Endometrium (tissue), 2 donors: Measurements from ENCODE around the gene UCK2.

Experiments used
- FAIRE-seq: peaks from 2 replicates; lab custom pipeline; 2012; peaks lifted over from hg19 to GRCh38; lab: Jason Lieb, UNC
- donor health status: control.
- donor health status: control.

UCK2 gene

DNA sequence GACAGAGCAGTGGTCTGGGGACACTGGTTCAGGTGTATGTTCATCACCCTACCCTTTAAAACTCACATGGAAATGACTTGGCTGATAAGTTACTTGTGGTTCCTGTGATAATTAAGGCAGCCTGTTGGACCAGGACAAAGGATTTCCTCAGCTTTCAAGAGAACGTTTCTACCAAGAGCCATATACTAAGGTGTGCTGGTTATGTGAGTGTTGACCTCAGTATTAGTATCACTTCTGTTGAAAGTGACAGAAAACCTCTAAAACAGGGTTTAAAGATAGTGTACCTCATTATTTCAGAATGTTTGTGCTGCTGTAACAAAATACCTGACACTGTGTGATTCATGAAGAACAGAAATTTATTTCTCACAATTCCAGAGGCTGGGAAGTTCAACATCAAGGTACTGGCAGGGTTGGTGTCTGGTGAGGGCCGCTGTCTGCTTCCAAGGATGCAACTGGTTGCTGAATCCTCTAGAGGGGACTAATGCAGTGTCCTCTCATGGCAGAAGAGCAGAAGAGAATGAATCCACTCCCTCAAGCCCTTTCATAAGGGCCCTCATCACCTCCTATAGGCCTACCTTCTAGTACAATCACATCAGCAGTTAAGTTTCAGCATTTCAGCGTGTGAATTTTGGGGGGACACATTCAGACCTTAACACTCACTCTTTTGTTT lies 54.9 kb downstream of the UCK2 start:
- FAIRE-seq: no peak

DNA sequence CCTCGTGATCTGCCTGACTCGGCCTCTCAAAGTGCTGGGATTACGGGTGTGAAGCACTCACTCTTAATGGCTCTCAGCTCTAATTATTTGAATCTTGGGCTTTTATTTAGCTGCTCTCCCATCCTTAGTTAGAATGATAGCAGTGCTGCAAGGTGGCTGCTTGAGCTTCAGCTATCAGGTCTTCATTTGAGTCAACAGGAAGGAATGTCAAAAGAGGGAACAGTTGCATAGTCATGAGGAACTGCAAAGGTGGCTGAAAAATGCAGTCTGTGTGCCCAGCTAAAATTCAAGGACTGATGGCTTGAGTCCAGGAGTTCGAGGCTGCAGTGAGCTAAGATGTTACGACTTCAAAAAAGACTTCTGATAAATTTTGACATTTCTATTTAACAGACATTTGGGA lies 55.6 kb downstream of the UCK2 start:
- no peak for FAIRE-seq

DNA sequence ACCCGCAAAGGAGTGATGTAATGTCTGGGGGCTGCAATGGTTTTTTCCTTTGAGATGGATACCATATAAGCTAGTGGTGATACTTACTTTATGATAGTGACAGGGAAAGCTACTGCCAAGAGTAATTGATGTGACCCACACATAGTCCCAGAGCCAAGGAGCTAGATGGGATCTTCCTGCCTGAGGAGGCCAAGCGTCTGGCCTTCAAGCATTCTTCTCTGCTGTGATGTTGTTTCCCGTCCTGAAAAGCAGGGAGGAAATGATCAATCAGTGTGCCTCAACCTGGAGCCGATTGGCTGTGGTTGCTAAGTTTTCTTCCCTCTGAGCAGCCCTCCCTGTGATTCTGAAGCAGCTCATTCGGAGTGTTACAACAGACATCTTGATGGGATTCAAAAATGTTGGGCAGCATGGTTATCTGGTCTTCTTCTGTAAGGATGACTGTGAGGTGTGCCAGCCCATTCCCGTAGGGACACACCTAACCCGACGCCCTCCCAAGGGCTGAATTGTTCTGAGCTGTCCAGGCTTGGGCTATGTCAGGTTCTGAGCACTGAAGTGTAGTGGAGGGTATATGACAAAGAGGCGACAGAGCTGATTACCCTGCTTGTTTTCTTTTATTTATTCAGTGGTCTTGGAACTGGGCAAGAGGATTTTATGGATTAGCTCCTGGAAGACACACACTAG lies 56.7 kb downstream of the UCK2 start:
- FAIRE-seq: no peak

DNA sequence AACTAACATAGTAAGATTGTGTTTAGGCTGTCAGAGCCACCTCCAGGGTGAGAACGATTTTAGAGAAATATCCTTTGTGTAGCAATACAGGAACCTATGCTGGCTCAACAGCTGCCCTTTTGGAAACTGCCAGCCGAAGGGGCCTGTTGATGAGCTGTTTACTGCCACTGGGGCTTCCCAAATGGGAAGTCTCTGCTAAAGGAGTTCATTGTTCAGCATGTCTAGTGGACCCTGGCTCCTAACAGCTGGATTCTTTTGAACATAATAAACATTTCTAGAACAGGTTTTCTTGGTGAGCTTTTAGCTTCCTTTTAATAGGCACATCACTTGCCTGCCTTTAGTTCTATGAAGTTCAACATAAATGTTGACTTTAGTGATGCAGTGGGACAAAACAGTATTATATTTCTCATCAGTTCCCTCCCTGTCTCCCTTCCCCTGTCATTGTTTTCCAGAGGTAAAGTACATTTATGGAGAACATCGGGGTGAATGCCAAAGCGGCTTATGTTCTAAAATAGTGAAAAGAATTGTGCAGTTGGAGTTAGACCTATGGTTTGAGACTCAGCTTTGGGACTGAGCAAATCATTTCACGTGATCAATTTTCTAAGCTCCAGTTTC lies 57.4 kb downstream of the UCK2 start:
- no peak for FAIRE-seq

DNA sequence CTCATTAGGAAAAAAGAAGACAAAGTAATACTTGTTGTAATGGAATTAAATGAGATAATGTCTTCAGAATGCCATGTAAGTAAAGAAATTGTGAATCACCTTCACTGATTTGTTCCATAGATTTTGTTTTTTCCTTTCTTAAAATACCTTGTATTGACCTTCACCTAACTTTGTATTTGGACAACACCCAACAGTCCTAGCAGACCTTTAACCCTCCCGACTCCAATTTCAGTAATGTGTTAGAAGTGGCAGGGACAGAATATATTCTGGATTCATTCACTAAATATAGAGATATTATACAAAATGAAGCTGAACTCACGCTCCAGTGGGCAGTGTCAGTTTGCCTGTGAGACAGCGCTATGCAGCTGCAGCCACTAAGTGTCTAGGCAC lies 57.9 kb downstream of the UCK2 start:
- no peak for FAIRE-seq

DNA sequence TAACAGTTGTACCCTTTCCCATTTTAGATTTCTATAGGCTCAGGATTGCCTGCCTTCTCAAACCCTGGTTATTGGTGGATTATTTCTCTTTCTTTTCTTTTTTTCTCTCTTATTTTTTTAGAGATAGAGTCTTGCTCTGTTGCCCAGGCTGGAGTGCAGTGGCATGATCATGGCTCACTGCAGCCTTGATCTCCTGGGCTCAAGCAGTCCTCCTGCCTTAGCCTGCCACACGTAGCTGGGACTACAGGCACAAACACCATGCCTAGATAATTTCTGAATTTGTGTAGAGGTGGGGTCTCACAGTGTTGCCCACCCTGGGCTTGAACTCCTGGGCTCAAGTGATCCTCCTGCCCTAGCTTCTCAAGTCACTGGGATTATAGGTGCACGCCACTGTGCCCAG lies 58.8 kb downstream of the UCK2 start:
- no peak for FAIRE-seq

GRCh38 chr1:165886983-165887382 lies 59.6 kb downstream of the UCK2 start:
- no peak for FAIRE-seq

GRCh38 chr1:165887877-165888551 lies 60.6 kb downstream of the UCK2 start:
- no peak for FAIRE-seq

- FAIRE-seq: no peak
Measured at GRCh38 chr1:165888552-165888920, 61.1 kb downstream of the UCK2 start.

DNA sequence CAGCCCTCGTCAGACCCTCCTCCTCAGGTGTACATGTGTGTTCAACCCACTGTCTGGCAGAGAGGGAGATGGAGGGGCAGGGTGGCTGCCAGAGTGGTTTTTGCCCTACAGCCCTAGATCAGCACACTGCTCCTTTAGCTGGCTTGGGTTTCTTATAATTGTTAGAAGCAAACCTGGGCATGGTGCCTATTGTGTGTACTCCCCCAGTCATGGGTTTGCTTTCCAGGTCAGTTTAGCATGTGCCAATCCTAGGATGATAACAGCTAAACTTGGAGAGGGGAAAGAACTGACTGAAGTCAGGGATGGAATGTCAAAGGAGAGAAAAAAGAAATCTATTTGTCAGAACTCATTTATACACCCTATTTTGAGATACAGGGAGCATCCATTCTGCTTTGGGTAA lies 63.3 kb downstream of the UCK2 start:
- FAIRE-seq: no peak

DNA sequence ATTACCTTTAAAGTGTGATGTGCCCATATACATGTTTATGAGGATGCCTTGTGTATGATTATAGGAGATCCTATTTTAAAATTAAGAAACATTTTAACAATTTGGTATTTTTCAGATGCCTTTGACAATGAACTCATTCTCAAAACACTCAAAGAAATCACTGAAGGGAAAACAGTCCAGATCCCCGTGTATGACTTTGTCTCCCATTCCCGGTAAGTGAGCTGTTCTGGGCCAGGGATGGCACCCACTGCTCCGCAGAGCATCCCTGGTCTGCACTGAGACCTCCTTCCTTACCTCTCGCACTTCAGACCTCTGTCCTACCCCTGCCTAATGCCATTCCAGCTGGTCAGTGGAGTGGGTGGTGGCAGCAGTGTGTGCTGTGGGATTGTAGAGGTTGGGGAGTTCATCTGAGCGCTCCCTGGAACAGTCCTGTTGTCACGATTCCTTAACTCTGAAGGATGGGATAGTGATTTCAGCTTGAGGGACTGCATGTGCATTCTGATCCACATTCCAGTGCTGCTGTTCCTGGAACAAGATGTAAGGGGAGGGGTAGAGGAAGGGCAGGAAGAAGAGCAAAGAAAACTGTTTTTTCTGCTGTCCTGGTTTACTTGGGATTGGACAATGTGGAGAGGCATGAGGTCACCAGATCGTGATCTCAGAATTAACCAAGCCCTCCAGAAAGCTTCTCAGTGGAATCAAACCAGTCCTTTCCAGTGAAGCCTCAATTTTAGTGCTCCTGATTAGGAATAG lies 63.9 kb downstream of the UCK2 start:
- no peak for FAIRE-seq

DNA sequence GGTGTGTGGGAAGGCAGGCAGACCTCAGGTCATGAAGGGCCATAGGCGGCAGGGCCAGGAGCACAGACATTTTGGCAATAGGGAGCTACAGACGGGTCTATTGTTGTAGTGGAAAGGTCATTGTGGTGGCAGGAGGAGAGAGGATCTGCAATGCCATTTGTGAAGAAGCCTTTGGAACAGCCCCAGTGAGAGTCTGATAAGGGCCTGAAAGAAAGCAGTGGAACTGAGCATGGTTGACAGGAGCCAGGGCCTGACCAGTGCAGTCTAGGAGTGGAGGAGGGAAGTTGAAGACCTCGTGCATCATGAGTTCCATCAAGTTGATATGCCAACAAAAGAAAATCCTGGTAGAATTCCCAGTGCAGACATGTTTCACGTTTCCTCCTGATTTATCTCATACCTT lies 65.5 kb downstream of the UCK2 start:
- no peak for FAIRE-seq

GRCh38 chr1:165893507-165893906 lies 66.1 kb downstream of the UCK2 start:
- FAIRE-seq: no peak

DNA sequence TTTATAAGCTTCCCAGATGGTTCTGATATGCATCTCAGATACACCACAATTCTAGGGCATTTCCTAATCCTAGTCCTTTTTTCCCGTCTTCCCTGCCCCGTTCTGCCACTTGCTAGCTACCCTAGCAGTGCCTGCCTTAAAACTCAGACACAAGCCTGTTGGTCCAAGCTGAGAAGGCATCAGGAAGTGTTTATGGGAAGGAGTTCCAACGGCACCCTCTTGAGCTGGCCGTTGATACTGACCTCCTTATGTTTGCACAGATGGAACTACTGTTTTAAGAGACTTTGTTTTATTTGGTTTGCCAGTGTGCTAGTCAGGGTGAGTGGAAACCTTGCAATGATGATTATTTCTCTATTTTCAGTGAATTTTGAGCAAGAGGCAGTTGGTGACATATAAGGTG lies 67.2 kb downstream of the UCK2 start:
- FAIRE-seq: no peak

DNA sequence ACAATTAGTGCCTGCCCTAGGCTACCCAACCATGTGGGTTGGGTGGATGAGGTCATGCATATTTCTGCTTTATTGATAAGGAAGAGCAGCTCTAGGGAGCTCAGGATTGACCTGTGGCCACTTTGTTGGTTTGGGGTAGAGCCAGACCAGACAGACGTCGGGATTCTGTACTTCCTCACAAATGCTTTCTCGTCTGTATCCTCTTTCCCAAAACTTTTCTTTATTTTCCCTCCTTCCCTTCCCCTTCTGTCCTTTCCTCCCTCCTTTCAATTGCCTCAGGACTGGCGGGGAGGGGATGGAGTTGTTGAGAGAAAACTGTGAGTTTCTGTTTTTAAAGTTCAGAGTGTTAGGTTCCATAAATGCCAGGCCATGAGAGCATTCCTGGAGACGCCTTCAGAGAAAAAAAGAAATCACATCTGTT lies 68.0 kb downstream of the UCK2 start:
- no peak for FAIRE-seq

DNA sequence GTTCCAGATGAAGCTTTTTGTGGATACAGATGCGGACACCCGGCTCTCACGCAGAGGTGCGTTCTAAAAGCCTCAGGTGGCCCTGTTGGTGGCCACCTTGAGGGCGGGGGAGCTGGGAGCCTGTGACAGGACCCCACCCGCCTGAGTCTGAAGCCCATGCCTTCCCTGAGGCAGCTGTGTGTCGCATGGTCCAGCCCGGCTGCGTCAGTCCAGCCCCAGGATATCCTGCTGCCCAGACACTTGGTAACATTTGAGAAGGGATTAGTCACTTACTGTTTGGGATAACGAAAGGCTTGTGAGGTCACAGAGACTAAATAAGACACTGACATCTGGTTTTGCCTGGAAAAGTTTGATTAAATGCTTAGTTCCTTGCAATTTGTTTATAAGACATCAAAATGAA lies 68.9 kb downstream of the UCK2 start:
- no peak for FAIRE-seq

GRCh38 chr1:165897326-165898303 lies 70.2 kb downstream of the UCK2 start:
- no peak for FAIRE-seq

- no peak for FAIRE-seq
Measured at GRCh38 chr1:165898837-165899236, 71.4 kb downstream of the UCK2 start.

DNA sequence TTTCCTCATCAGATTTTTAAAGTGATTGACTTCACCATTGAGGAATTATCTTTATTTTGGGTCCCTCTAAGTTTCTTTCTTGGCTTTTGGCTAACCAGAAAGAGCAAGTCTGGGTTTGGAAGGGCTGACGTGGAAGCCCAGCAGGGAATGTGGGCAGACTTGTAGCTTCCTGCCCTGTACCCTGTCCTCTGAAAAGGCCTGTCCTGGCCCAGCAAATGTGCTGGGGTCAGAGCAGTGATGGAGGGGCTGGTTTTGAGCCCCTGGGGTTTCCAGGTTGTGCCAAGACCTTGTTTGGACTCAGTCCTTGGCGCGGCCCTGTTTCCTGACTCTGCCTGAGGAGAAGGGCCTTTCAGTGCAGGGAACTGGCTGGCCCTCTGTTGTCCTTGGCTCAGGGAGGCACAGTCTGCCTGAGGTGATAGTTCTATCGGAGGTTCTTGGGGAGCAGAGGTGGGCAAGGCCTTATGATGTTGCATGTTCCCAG lies 72.1 kb downstream of the UCK2 start:
- no peak for FAIRE-seq

DNA sequence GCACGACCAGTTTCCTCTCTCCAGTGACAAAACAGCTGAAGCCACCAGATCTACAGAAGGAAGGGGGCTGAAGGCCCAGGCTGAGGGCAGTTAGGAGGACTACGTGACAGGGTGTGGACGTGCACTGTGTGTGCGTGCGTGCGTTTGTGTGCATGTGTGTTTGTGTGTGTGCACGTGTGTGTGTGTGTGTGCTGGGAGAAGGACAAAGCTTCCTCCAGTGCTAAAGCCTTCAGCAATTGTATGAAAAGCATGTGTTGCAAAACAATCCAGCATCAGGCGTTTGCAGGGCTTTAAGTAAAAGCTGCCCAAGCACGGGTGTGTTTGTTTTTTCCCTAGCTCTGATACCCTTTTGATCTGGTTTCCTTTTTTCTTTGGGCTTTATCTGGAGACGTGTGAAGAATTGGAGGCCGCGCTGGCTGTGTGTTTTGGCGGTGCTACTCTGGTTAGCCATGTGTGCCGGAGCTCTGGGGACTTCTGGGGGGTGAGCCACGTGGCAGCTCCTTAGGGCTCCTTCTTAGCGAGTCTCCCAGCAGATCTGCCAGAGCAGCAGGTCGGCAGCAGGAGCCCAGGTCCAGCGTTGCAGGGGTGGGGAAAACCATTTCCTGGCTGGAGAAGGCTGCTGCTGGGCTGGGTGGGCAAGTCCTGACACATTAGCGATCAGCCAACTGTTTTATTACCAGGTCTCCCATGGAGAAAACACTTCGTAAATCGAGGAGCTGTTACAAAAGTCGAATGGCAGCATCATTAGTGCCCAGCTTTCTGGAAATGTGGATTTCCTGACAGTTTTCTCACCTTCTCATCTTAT lies 73.4 kb downstream of the UCK2 start:
- FAIRE-seq: no peak
